Measurements from ENCODE around the gene FBLN5. TPM values are rescaled to one million over a fixed set of nuclear protein-coding genes. Genes with fewer than 3 reads are reported as not detected.
A peak's percentile ranks its signal among the peaks of the same experiment; 100 is the strongest.

FBLN5 gene
- total and polyA plus RNA-seq, 11 donors, result 26.0 to 129 (median 40.3) TPM

DNA sequence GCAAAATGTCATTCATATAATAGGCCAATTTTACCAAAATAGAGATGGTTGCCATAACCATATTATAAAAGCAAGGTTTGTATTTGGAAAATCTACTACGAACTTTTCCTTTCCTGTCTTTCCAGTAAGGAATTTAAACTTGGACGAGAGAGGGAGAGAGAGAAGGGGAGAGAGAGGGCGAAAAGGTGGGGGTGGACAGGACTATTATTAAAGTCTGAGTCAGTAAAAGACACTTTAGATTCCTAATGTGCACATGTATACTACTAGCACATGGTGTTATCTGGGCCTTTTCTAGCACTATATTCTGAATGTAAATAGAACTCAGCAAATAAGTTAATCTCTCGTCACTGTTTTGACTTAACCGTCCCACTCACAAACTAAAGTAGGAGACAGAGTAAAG, 30.4 kb upstream of the FBLN5 start:
- H3K36me3 ChIP-seq, result peaks cover 0 to 61% (median 40%) of the 10 kb centered on the region in 9 donors
- intact Hi-C loops (cut with DNase I), result no loop called here
- ATAC-seq, result peak; percentile 85 to 91 (median 90)
- H3K4me1 ChIP-seq, result peaks cover 0 to 18% (median 11%) of the 10 kb centered on the region in 12 donors
- WGBS, 4 donors, result 53 to 64% (median 59%) methylated on average over 5 of the region's 5 CpGs
- TF ChIP-seq POLR2A (IDR thresholded peaks at IDR 0.05), result no peak
- no peaks in the 10 kb centered on the region for H3K9me3 ChIP-seq
- H3K27me3 ChIP-seq, result no peaks in the 10 kb centered on the region
- H3K27ac ChIP-seq, result peak overlapping the region in 5 of 12 donors; percentile 31 to 53 (median 40)
- DNase-seq, result no peak
- no peak overlapping the region for H3K4me3 ChIP-seq

DNA sequence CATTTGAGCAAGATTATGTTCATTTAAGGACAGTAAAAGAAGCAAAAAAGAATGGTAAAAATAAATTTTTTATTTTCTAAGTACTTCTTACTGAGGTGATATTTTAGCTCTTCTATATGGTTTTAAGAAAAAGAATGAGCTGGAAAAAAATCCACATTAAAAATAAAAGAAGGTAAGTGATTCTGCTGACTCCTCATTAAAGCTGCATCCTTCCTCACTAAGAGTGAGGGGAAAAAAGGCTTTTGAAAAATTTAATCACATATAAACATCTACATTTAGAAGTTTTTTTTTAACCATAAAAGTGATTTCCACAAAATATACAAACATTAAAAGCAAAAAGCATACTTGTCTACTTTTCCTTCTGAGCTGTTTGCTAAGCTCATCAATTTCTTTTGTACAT, 28.3 kb upstream of the FBLN5 start:
- intact Hi-C loops (cut with DNase I), result no loop called here
- Histone ChIP-seq H3K27me3 (no peaks in the 10 kb centered on the region), H3K4me3 (no peak overlapping the region), H3K9me3 (no peaks in the 10 kb centered on the region), H3K36me3 (peaks cover 0 to 75% (median 58%) of the 10 kb centered on the region in 9 donors), H3K4me1 (peaks cover 0 to 18% (median 11%) of the 10 kb centered on the region in 12 donors), H3K27ac (no peak overlapping the region)
- no peak for TF ChIP-seq POLR2A (IDR thresholded peaks at IDR 0.05)
- TF ChIP-seq, protein P1, sequence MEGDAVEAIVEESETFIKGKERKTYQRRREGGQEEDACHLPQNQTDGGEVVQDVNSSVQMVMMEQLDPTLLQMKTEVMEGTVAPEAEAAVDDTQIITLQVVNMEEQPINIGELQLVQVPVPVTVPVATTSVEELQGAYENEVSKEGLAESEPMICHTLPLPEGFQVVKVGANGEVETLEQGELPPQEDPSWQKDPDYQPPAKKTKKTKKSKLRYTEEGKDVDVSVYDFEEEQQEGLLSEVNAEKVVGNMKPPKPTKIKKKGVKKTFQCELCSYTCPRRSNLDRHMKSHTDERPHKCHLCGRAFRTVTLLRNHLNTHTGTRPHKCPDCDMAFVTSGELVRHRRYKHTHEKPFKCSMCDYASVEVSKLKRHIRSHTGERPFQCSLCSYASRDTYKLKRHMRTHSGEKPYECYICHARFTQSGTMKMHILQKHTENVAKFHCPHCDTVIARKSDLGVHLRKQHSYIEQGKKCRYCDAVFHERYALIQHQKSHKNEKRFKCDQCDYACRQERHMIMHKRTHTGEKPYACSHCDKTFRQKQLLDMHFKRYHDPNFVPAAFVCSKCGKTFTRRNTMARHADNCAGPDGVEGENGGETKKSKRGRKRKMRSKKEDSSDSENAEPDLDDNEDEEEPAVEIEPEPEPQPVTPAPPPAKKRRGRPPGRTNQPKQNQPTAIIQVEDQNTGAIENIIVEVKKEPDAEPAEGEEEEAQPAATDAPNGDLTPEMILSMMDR (IDR thresholded peaks at IDR 0.05), result no peak
- ATAC-seq (no peak), DNase-seq (no peak)

DNA sequence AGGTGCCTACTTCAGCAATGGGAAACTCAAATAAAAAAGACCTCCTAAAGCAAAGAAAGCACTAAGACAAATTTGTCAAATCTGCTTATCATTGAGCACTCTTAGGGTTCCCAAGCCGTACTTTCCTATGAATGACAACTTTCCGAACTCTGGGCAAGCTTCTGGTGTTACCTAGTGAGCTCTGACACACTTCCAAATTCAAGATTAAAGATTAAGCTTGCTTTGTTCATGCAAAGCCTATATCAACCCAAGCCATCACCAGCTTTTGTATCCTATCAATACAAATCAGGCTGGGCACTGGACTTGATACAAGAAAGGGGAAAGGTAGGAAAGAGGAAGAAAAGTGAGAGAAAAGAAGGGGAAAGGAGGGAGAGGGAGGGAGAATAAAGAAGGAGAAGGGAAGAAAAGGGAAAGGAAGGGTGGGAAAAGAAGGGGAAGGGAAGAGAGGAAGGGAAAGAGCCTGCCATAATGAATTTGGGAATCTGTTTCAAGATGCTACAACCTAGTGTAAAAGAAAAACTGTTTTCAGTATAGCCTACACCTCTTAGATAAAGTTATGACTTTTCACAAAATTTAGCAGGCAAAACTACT, 23.8 kb upstream of the FBLN5 start:
- Histone ChIP-seq H3K4me1 (no peaks in the 10 kb centered on the region), H3K36me3 (peaks cover 2 to 95% (median 69%) of the 10 kb centered on the region in 9 donors), H3K27me3 (no peaks in the 10 kb centered on the region), H3K9me3 (no peaks in the 10 kb centered on the region), H3K27ac (no peak overlapping the region), H3K4me3 (no peak overlapping the region)
- ATAC-seq (no peak), DNase-seq (no peak)
- intact Hi-C loops (cut with DNase I), result no loop called here
- no peak for TF ChIP-seq POLR2A (IDR thresholded peaks at IDR 0.05)
- TF ChIP-seq, protein P1 (IDR thresholded peaks at IDR 0.05), result no peak
- 91 to 97% (median 94%) methylated on average over 2 of the region's 2 CpGs for WGBS, 4 donors

DNA sequence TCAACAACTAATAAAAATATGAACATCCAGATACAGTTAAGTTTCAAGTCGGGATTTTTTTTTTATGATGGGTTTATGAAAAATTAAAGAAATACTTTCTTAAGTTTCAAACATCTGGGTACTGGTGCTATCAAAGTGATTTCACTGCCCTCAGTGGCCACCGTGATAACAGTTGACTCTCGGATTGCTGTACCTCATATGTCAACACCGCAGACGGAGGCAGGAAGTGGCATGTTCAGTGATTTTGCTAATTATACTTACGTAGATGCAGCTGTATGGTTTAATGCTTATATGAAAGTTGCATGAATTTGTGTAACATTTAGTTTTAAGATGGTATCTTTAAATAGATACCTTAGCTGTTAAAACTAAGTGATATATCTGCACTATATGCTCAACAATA, 20.8 kb upstream of the FBLN5 start:
- Histone ChIP-seq H3K27ac (no peak overlapping the region), H3K27me3 (no peaks in the 10 kb centered on the region), H3K4me3 (no peak overlapping the region), H3K4me1 (no peaks in the 10 kb centered on the region), H3K9me3 (no peaks in the 10 kb centered on the region), H3K36me3 (peaks cover 2 to 70% (median 48%) of the 10 kb centered on the region in 9 donors)
- intact Hi-C loops (cut with DNase I), result no loop called here
- no peak for TF ChIP-seq POLR2A (IDR thresholded peaks at IDR 0.05)
- DNase-seq (no peak), ATAC-seq (no peak)
- WGBS, 4 donors, result 63 to 66% (median 64%) methylated on average over 6 of the region's 6 CpGs

DNA sequence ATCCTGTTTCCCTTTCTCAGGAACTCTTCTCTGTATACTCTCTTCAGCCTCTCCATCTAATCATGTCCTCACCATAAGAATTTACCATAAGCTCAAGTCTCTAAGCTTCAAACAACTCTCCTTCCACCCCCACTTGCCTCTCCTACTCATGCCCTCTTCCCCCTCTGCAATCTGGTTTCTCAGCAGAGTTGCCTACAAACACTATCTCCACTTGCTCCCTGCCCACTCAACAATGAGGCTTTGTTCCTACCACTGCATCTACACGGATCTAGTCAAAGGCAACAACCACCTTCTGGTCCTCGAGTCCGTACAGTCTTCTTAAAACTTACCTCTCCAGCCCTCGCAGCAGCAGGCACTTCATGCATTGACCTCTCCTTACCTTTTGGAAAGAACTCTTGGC, 17.2 kb upstream of the FBLN5 start:
- TF ChIP-seq POLR2A (IDR thresholded peaks at IDR 0.05), result no peak
- TF ChIP-seq, protein P1 (IDR thresholded peaks at IDR 0.05), result no peak
- Histone ChIP-seq H3K4me1 (no peaks in the 10 kb centered on the region), H3K27me3 (no peaks in the 10 kb centered on the region), H3K36me3 (peaks cover 0 to 34% (median 19%) of the 10 kb centered on the region in 9 donors), H3K27ac (no peak overlapping the region), H3K9me3 (no peaks in the 10 kb centered on the region), H3K4me3 (no peak overlapping the region)
- WGBS, 4 donors, result 73 to 82% (median 80%) methylated on average over 4 of the region's 4 CpGs
- intact Hi-C loops (cut with DNase I), result no loop called here
- DNase-seq, result no peak
- no peak for ATAC-seq
